Fibroblast of villous mesenchyme (primary cell): ENCODE data around the gene HRCT1. TPM values are rescaled to one million over a fixed set of nuclear protein-coding genes. Genes with fewer than 3 reads are reported as not detected.

Source experiments
- DNase-seq: peaks from one replicate; pipeline ENCODE4 v3.0.0-alpha.2; 2010; ENCODE audit warnings: low read depth
- H3K4me3 ChIP-seq: 2 replicates; pipeline ENCODE4 v1.5.1; 2011; ENCODE audit warnings: low read depth, mild to moderate bottlenecking, low read length
- total RNA-seq: library from RNA; depleted of rRNA; stranded (reverse); fragments of >200 nt; gene quantifications from 2 replicates; pipeline ENCODE4 v1.2.3, GENCODE V29; 2012
- TF ChIP-seq, protein P1 (sequence below): IDR thresholded peaks from 2 replicates; pipeline ENCODE4 v1.5.1; 2012; ENCODE audit warnings: low read depth, mild to moderate bottlenecking, low read length; ENCODE audit not compliant: insufficient read depth

HRCT1 gene
- total RNA-seq, 1 donor, result 0.43 TPM

DNA sequence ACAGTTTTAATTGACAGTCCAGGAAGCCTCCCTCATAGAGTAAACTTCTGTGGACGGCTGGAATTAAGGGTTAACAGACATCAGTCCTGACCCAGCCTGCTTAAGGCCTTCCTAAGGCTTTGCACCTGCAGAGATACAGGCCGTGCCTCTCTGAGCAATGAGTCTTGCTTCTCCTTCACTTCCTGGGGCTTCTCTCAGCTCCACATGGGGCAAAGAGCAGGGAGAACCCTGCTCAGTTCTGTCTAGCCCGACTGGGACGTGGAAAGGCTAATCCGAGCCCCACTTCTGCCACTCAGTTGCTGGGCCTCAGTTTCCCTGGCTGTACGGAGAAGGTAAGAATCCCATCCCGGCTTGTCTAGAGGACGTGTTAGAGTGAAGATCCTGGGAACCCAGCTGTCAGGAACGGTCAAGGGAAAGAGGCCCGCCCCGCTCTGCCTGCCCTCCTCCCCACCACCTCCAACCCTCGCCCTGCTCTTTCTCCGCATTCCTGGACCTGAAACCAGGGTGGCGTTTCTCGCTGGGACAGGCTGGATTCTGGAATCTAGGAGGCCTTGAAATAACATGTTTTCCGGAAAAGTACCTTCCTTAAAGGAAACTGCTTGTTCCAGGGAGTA, 9.8 kb downstream of the HRCT1 start:
- H3K4me3 ChIP-seq, result no peak overlapping the region
- TF ChIP-seq, protein P1, sequence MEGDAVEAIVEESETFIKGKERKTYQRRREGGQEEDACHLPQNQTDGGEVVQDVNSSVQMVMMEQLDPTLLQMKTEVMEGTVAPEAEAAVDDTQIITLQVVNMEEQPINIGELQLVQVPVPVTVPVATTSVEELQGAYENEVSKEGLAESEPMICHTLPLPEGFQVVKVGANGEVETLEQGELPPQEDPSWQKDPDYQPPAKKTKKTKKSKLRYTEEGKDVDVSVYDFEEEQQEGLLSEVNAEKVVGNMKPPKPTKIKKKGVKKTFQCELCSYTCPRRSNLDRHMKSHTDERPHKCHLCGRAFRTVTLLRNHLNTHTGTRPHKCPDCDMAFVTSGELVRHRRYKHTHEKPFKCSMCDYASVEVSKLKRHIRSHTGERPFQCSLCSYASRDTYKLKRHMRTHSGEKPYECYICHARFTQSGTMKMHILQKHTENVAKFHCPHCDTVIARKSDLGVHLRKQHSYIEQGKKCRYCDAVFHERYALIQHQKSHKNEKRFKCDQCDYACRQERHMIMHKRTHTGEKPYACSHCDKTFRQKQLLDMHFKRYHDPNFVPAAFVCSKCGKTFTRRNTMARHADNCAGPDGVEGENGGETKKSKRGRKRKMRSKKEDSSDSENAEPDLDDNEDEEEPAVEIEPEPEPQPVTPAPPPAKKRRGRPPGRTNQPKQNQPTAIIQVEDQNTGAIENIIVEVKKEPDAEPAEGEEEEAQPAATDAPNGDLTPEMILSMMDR, result no peak
- DNase-seq, result no peak

DNA sequence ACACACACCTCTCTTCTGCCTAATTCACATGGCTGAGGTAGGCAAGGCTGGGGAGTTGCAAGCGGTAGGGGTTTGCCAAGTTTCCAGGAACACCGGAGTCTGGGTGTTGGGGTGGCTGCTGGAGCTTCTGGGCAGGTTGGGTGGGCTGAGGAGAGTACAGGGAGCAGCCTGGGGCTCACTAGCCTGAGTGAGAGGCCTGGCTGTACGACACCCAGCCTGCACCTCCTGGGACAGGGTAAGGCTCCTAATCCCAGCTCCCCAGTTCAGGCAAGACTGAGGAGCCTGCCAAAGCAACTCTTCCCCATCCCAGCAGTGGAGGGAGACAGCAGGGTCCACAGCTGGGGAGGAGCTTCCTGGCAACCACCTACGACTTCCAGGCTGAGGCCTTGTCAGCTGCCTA, 11.3 kb downstream of the HRCT1 start:
- DNase-seq, result no peak
- TF ChIP-seq, protein P1, result no peak
- H3K4me3 ChIP-seq, result no peak overlapping the region

DNA sequence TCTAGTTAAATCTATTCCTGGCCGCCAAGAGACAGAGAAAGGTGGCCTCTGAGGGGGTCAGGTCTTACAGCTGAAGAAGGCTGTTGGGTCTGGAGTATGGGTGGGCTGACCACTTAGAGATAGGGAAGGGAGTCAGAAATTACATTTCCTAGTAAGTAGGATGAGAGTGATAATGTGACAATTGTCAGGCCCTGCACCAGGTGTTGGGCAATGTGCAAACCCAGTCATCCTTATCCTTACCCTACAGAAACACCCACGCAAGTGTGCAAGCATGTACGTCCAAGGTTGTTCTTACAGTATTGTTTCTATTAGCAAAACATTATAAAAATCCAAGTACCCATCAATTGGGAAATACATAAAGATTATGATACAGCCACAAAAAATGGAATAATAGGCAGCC, 12.8 kb downstream of the HRCT1 start:
- TF ChIP-seq, protein P1, result no peak
- no peak for DNase-seq
- no peak overlapping the region for H3K4me3 ChIP-seq

DNA sequence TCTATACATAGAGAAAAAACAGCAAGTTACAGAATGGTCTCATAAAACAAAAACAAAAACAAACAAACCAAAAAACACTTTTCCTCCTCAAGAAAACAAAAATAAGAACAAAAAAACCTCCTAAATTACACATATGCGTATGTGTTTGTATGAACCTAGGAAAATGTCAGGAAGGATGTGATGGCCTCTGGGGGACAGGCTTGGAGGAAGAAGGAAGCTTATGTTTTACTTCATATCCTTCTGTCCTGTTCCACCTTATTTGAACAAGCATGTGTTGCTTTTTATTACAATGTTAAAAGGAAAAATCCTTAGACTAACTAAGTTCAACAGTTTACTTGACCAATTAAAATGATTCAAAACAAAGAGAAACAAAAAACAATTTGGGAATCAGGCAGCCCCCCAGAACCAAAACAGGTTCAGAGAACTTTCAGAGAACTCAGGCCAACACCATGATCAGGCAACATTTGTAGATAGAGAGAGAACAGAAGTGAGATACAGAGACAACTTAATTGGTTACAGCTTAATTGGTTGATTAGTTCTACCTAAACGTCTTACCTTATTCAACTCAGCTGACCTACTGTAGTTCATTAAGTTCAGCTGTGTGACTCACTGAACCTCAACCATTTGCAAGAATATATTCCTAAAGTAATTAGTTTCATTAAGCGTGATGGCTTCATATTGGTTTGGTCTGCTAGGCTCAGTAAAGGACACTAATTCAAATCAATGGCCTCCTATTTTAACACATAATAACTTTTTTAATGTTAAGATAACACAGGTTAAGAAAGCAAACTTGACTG, 13.4 kb downstream of the HRCT1 start:
- H3K4me3 ChIP-seq, result no peak overlapping the region
- TF ChIP-seq, protein P1, result no peak
- no peak for DNase-seq

GRCh38 chr9:35920051-35920620, 14.1 kb downstream of the HRCT1 start:
- DNase-seq, result no peak
- TF ChIP-seq, protein P1, result no peak
- no peak overlapping the region for H3K4me3 ChIP-seq

GRCh38 chr9:35923598-35923926, 17.6 kb downstream of the HRCT1 start:
- H3K4me3 ChIP-seq, result no peak overlapping the region
- TF ChIP-seq, protein P1, result no peak
- DNase-seq, result no peak
